ENCODE data around the gene GSTM3. TPM values are rescaled to one million over a fixed set of nuclear protein-coding genes. Genes with fewer than 3 reads are reported as not detected.

Gene GSTM3
- total and polyA plus RNA-seq, 7 donors: 10.1 to 79.8 (median 39.8) TPM

DNA sequence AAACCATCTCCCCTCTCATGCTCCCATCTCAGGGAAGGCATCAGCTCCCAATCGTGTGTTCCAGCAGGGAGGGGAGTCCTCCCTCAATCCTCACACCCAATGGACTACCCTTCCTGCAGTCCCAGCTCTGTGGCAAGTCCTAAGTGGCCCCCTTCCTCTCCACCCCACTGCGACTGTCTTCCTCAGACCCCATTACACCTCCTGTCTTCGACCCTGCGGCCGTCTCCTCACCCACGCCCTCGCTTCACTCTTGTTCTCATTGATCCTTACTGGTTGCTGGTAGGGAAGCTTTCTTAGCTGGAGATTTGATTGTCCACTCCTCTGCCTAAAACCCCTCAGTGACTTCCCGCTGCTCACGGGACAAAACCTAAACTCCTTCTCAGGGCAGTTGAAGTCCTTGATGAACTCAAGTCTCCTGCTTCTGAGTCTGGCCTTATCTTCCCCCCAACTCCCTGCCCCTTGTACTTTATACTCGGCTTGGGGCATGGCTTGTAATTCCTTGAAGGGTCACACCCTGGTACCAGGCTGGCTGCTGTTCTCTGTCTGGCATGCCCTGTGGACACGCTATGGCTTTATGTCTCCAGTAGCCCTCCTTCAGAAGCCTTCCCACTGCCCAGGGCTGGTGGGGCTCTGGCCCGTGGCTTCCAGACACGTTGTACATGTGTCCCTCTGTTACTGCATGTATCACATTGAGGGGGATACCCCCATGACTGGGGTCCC is 25.2 kb upstream of the GSTM3 start:
- Histone ChIP-seq H3K27ac (no peak overlapping the region), H3K9me3 (no peaks in the 10 kb centered on the region), H3K4me1 (no peaks in the 10 kb centered on the region), H3K36me3 (ENCODE audit: insufficient read depth in 1 of 2, low read depth in 1 of 2) (no peaks in the 10 kb centered on the region), H3K4me3 (no peak overlapping the region), H3K27me3 (ENCODE audit: insufficient read depth in 3 of 3, low read length in 2 of 3) (no peaks in the 10 kb centered on the region)
- TF ChIP-seq, protein P1, sequence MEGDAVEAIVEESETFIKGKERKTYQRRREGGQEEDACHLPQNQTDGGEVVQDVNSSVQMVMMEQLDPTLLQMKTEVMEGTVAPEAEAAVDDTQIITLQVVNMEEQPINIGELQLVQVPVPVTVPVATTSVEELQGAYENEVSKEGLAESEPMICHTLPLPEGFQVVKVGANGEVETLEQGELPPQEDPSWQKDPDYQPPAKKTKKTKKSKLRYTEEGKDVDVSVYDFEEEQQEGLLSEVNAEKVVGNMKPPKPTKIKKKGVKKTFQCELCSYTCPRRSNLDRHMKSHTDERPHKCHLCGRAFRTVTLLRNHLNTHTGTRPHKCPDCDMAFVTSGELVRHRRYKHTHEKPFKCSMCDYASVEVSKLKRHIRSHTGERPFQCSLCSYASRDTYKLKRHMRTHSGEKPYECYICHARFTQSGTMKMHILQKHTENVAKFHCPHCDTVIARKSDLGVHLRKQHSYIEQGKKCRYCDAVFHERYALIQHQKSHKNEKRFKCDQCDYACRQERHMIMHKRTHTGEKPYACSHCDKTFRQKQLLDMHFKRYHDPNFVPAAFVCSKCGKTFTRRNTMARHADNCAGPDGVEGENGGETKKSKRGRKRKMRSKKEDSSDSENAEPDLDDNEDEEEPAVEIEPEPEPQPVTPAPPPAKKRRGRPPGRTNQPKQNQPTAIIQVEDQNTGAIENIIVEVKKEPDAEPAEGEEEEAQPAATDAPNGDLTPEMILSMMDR (IDR thresholded peaks at IDR 0.05): no peak
- 72 to 82% (median 74%) methylated on average over 13 of the region's 13 CpGs for WGBS, 3 donors
- ATAC-seq: no peak
- intact Hi-C loops (cut with DNase I): loop anchor here in 1 of 2 donors (10.0 kb wide), 1 partner anchor 61 kb away; no protein-coding TSS in a partner anchor
- peak in 1 of 2 donors; percentile 43 for DNase-seq

GRCh38 chr1:109765483-109765815 is 24.6 kb upstream of the GSTM3 start:
- intact Hi-C loops (cut with DNase I): loop anchor here in 1 of 2 donors (10.0 kb wide), 1 partner anchor 61 kb away; no protein-coding TSS in a partner anchor
- no peaks in the 10 kb centered on the region for H3K4me1 ChIP-seq
- no peaks in the 10 kb centered on the region for H3K36me3 ChIP-seq (ENCODE audit: insufficient read depth in 1 of 2, low read depth in 1 of 2)
- H3K9me3 ChIP-seq: no peaks in the 10 kb centered on the region
- 76 to 86% (median 78%) methylated on average over 4 of the region's 4 CpGs for WGBS, 3 donors
- TF ChIP-seq, protein P1 (IDR thresholded peaks at IDR 0.05): no peak
- no peaks in the 10 kb centered on the region for H3K27me3 ChIP-seq (ENCODE audit: insufficient read depth in 3 of 3, low read length in 2 of 3)
- DNase-seq (peak in 1 of 2 donors; percentile 17), ATAC-seq (no peak)
- no peak overlapping the region for H3K4me3 ChIP-seq
- no peak overlapping the region for H3K27ac ChIP-seq

GRCh38 chr1:109764561-109765482 is 24.0 kb upstream of the GSTM3 start:
- TF ChIP-seq, protein P1 (IDR thresholded peaks at IDR 0.05): no peak
- ATAC-seq (no peak), DNase-seq (peak in 1 of 2 donors; percentile 38)
- Histone ChIP-seq H3K36me3 (ENCODE audit: insufficient read depth in 1 of 2, low read depth in 1 of 2) (no peaks in the 10 kb centered on the region), H3K4me1 (no peaks in the 10 kb centered on the region), H3K9me3 (no peaks in the 10 kb centered on the region), H3K27ac (no peak overlapping the region), H3K27me3 (ENCODE audit: insufficient read depth in 3 of 3, low read length in 2 of 3) (no peaks in the 10 kb centered on the region), H3K4me3 (no peak overlapping the region)
- intact Hi-C loops (cut with DNase I): loop anchor here in 1 of 2 donors (10.0 kb wide), 1 partner anchor 60 kb away; no protein-coding TSS in a partner anchor
- 89 to 93% (median 91%) methylated on average over 13 of the region's 13 CpGs for WGBS, 3 donors

- 79 to 97% (median 92%) methylated on average over 11 of the region's 11 CpGs for WGBS, 3 donors
- no peaks in the 10 kb centered on the region for H3K36me3 ChIP-seq (ENCODE audit: insufficient read depth in 1 of 2, low read depth in 1 of 2)
- no peaks in the 10 kb centered on the region for H3K27me3 ChIP-seq (ENCODE audit: insufficient read depth in 3 of 3, low read length in 2 of 3)
- DNase-seq (peak in 1 of 2 donors; percentile 45), ATAC-seq (no peak)
- H3K27ac ChIP-seq: no peak within 1 kb of the TSS
- no peaks in the 10 kb centered on the region for H3K9me3 ChIP-seq
- TF ChIP-seq, protein P1 (IDR thresholded peaks at IDR 0.05): no peak
- H3K4me1 ChIP-seq: no peaks in the 10 kb centered on the region
- intact Hi-C loops (cut with DNase I): loop anchor here in 1 of 2 donors (10.0 kb wide), 1 partner anchor 59 kb away; no protein-coding TSS in a partner anchor
- no peak within 1 kb of the TSS for H3K4me3 ChIP-seq
Observed at GRCh38 chr1:109763646-109764415, 23.0 kb upstream of the GSTM3 start, which contains the start of gene EPS8L3. Gene EPS8L3 (minus strand): TSS chr1:109763923. CDS start chr1:109761749, 2,174 bp downstream.

Measured in psoas muscle (tissue), 8 donors.